Neural cell (in vitro differentiated cells): Measurements from ENCODE around the gene PRND. TPM values are rescaled to one million over a fixed set of nuclear protein-coding genes. Genes with fewer than 3 reads are reported as not detected.

ENCODE experiments used
- H2AFZ ChIP-seq: fragments of 200-600, 300-800 bp; sonication (generic), shearing (Covaris generic); 2 replicates; pipeline ENCODE4 v1.6.0; 2014; ENCODE audit warnings: low read depth, mild to moderate bottlenecking, antibody characterized with exemption, low read length, moderate library complexity
- H3F3A ChIP-seq: fragments of 200-600 bp; shearing (Covaris generic); 2 replicates; pipeline ENCODE4 v1.6.1; 2016; ENCODE audit warnings: mild to moderate bottlenecking, moderate library complexity, mixed read lengths, antibody characterized with exemption, low read length; ENCODE audit not compliant: insufficient read depth, poor library complexity, severe bottlenecking
- H3K27ac ChIP-seq: fragments of 200-600, 300-800 bp; sonication (generic), shearing (Covaris generic); 2 replicates; pipeline ENCODE4 v1.5.1; 2014; ENCODE audit warnings: mild to moderate bottlenecking, low read length, moderate library complexity
- H3K27me3 ChIP-seq: fragments of 300-800, 200-600 bp; sonication (generic), shearing (Covaris generic); 2 replicates; pipeline ENCODE4 v1.6.0; 2014; ENCODE audit warnings: mild to moderate bottlenecking, low read depth, low read length, moderate library complexity; ENCODE audit not compliant: insufficient read depth
- H3K36me3 ChIP-seq: fragments of 300-800, 200-600 bp; sonication (generic), shearing (Covaris generic); 2 replicates; pipeline ENCODE4 v1.5.1; 2014; ENCODE audit warnings: mild to moderate bottlenecking, antibody characterized with exemption, low read length, moderate library complexity; ENCODE audit not compliant: insufficient read depth
- H3K4me2 ChIP-seq: fragments of 300-800, 200-600 bp; sonication (generic), shearing (Covaris generic); 2 replicates; pipeline ENCODE4 v1.6.0; 2014; ENCODE audit warnings: mild to moderate bottlenecking, low read length
- H3K4me3 ChIP-seq: fragments of 300-800, 200-600 bp; sonication (generic), shearing (Covaris generic); 2 replicates; pipeline ENCODE4 v1.5.1; 2014; ENCODE audit warnings: mild to moderate bottlenecking, low read length, moderate library complexity
- H3K79me2 ChIP-seq: fragments of 200-600 bp; shearing (Covaris generic); replicated peaks from 2 replicates; pipeline ENCODE4 v1.6.0; 2014; ENCODE audit warnings: mild to moderate bottlenecking, low read length, moderate library complexity; ENCODE audit not compliant: insufficient read depth
- H3K9ac ChIP-seq: fragments of 300-800, 200-600 bp; sonication (generic), shearing (Covaris generic); 2 replicates; pipeline ENCODE4 v1.6.1; 2016; ENCODE audit warnings: mild to moderate bottlenecking, low read length, mixed read lengths
- H3K9me2 ChIP-seq: fragments of 200-600 bp; shearing (Covaris generic); 2 replicates; pipeline ENCODE4 v1.6.1; 2016; ENCODE audit warnings: mild to moderate bottlenecking, low read length, mixed read lengths; ENCODE audit not compliant: insufficient read depth
- H3K9me3 ChIP-seq: fragments of 200-600, 300-800 bp; sonication (generic), shearing (Covaris generic); 2 replicates; pipeline ENCODE4 v1.6.1; 2016; ENCODE audit warnings: mild to moderate bottlenecking, mixed run types, low read length, moderate library complexity, mixed read lengths
- H4K20me1 ChIP-seq: fragments of 200-600 bp; shearing (Covaris generic); 2 replicates; pipeline ENCODE4 v1.6.1; 2016; ENCODE audit warnings: mild to moderate bottlenecking, mixed run types; ENCODE audit not compliant: insufficient read depth
- CTCF ChIP-seq: fragments of 450-650 bp; IDR thresholded peaks from 2 replicates; pipeline ENCODE4 v1.5.1; 2014; ENCODE audit warnings: antibody characterized with exemption, mild to moderate bottlenecking, moderate library complexity; ENCODE audit not compliant: poor library complexity, severe bottlenecking
- EP300 ChIP-seq: fragments of 450-650 bp; conservative IDR thresholded peaks from 2 replicates; pipeline ENCODE4 v1.6.1; 2014; ENCODE audit warnings: antibody characterized with exemption, mild to moderate bottlenecking, moderate library complexity; ENCODE audit not compliant: poor library complexity, severe bottlenecking
- EZH2 ChIP-seq: fragments of 200-600, 300-800 bp; shearing (Covaris generic), sonication (generic); IDR thresholded peaks from 2 replicates; pipeline ENCODE4 v1.6.1; 2014; ENCODE audit warnings: antibody characterized with exemption, low read length, borderline replicate concordance, mild to moderate bottlenecking; ENCODE audit not compliant: insufficient read depth, poor library complexity, severe bottlenecking
- MXI1 ChIP-seq: fragments of 450-650 bp; conservative IDR thresholded peaks from 2 replicates; pipeline ENCODE4 v1.6.1; 2014; ENCODE audit warnings: antibody characterized with exemption, mild to moderate bottlenecking; ENCODE audit not compliant: poor library complexity, severe bottlenecking
- POLR2AphosphoS5 ChIP-seq: IDR thresholded peaks from 2 replicates; pipeline ENCODE4 v1.6.1; 2012
- RAD21 ChIP-seq: fragments of 450-650 bp; conservative IDR thresholded peaks from 2 replicates; pipeline ENCODE4 v1.6.1; 2014; ENCODE audit warnings: antibody characterized with exemption, mild to moderate bottlenecking, moderate library complexity
- SMC3 ChIP-seq: fragments of 450-650 bp; conservative IDR thresholded peaks from 2 replicates; pipeline ENCODE4 v1.6.1; 2014; ENCODE audit warnings: antibody characterized with exemption, mild to moderate bottlenecking, moderate library complexity; ENCODE audit not compliant: poor library complexity
- TAF1 ChIP-seq: IDR thresholded peaks from 2 replicates; pipeline ENCODE4 v1.6.1; 2012; ENCODE audit warnings: low read depth
- polyA plus RNA-seq: library from polyadenylated mRNA; depleted of rRNA; stranded (reverse); fragments of >200 nt; gene quantifications from 2 replicates; pipeline ENCODE4 v1.2.3, GENCODE V29; 2014
- TF ChIP-seq, protein P1 (sequence below): IDR thresholded peaks from 2 replicates; pipeline ENCODE4 v1.6.1; 2012; ENCODE audit warnings: borderline replicate concordance

The PRND gene
- polyA plus RNA-seq, 1 donor from 2014 or later, result not detected

DNA sequence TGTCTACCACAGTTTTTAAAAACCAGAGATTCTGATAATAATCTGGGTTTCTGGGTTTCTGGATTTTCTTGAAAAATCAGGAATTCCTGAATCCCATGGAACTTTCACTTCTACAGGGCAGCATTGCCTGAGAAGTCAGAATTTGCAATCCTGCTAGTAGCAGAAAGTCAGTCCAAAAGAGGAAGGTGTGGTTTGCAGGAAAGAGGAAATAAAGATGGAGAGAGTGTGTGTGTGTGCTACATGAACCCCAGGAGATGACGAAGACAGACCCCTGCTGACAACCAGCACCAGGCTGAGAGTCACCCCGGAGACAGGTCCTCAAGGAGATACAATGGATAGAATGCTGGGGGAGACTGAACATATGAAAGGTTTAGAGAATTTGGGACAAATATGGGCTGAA lies 44.9 kb downstream of the PRND start:
- TF ChIP-seq CTCF, result no peak
- no peak for TF ChIP-seq EP300
- no peak for TF ChIP-seq RAD21
- TF ChIP-seq EZH2, result no peak
- TF ChIP-seq, protein P1, sequence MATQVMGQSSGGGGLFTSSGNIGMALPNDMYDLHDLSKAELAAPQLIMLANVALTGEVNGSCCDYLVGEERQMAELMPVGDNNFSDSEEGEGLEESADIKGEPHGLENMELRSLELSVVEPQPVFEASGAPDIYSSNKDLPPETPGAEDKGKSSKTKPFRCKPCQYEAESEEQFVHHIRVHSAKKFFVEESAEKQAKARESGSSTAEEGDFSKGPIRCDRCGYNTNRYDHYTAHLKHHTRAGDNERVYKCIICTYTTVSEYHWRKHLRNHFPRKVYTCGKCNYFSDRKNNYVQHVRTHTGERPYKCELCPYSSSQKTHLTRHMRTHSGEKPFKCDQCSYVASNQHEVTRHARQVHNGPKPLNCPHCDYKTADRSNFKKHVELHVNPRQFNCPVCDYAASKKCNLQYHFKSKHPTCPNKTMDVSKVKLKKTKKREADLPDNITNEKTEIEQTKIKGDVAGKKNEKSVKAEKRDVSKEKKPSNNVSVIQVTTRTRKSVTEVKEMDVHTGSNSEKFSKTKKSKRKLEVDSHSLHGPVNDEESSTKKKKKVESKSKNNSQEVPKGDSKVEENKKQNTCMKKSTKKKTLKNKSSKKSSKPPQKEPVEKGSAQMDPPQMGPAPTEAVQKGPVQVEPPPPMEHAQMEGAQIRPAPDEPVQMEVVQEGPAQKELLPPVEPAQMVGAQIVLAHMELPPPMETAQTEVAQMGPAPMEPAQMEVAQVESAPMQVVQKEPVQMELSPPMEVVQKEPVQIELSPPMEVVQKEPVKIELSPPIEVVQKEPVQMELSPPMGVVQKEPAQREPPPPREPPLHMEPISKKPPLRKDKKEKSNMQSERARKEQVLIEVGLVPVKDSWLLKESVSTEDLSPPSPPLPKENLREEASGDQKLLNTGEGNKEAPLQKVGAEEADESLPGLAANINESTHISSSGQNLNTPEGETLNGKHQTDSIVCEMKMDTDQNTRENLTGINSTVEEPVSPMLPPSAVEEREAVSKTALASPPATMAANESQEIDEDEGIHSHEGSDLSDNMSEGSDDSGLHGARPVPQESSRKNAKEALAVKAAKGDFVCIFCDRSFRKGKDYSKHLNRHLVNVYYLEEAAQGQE, result no peak
- no peaks in the 10 kb centered on the region for H4K20me1 ChIP-seq
- H3K79me2 ChIP-seq, result no peaks in the 10 kb centered on the region
- no peak overlapping the region for H3K9ac ChIP-seq
- no peaks in the 10 kb centered on the region for H3K36me3 ChIP-seq
- no peak overlapping the region for H2AFZ ChIP-seq
- no peak overlapping the region for H3K27ac ChIP-seq
- H3K9me2 ChIP-seq, result no peaks in the 10 kb centered on the region
- no peaks in the 10 kb centered on the region for H3K27me3 ChIP-seq
- H3K9me3 ChIP-seq, result no peaks in the 10 kb centered on the region
- H3K4me3 ChIP-seq, result no peak overlapping the region
- no peaks in the 10 kb centered on the region for H3F3A ChIP-seq
- H3K4me2 ChIP-seq, result no peak overlapping the region

DNA sequence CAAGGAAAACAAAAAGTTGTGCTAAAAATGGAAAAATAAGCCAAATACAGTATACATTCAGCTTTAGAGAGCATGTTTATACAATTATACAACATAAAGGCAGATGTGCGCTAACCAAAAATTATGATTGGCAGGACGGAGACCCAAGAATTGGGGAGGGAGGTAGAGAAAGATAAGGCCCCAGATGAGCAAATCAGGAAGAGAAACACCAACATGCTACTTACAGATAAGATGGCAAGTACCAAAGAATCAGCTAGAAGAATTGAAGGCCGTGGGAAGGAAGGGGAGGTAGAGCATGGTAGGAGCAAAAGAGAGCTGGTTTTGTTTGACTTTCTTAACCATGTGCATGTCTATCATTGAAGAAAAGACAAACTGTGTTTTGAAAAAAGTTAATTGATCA lies 45.4 kb downstream of the PRND start:
- Histone ChIP-seq H3K9me2 (no peaks in the 10 kb centered on the region), H3K27ac (no peak overlapping the region), H3K27me3 (no peaks in the 10 kb centered on the region), H3K9me3 (no peaks in the 10 kb centered on the region), H3K79me2 (no peaks in the 10 kb centered on the region), H4K20me1 (no peaks in the 10 kb centered on the region), H2AFZ (no peak overlapping the region), H3F3A (no peaks in the 10 kb centered on the region), H3K9ac (no peak overlapping the region), H3K4me3 (no peak overlapping the region), H3K36me3 (no peaks in the 10 kb centered on the region), H3K4me2 (no peak overlapping the region)
- TF ChIP-seq TAF1 (no peak), RAD21 (no peak), CTCF (no peak), SMC3 (no peak), EZH2 (no peak), EP300 (no peak), POLR2AphosphoS5 (no peak), MXI1 (no peak)
- TF ChIP-seq, protein P1, result no peak
